ENCODE data around the gene HTR6. TPM values are rescaled to one million over a fixed set of nuclear protein-coding genes. Genes with fewer than 3 reads are reported as not detected.

The HTR6 gene
- total RNA-seq, 1 experiment from 2014 or later: 0.37 TPM

DNA sequence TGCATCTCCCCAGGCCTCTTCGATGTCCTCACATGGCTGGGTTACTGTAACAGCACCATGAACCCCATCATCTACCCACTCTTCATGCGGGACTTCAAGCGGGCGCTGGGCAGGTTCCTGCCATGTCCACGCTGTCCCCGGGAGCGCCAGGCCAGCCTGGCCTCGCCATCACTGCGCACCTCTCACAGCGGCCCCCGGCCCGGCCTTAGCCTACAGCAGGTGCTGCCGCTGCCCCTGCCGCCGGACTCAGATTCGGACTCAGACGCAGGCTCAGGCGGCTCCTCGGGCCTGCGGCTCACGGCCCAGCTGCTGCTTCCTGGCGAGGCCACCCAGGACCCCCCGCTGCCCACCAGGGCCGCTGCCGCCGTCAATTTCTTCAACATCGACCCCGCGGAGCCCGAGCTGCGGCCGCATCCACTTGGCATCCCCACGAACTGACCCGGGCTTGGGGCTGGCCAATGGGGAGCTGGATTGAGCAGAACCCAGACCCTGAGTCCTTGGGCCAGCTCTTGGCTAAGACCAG is 14.3 kb downstream of the HTR6 start:
- Histone ChIP-seq H4K20me1 (ENCODE audit: control insufficient read depth, insufficient read depth, insufficient read length) (no peaks in the 10 kb centered on the region), H3K27me3 (ENCODE audit: insufficient read depth, low read length) (no peaks in the 10 kb centered on the region), H3K79me1 (ENCODE audit: insufficient read depth, low read depth, low read length, poor library complexity, severe bottlenecking) (no peaks in the 10 kb centered on the region), H2BK12ac (ENCODE audit: insufficient read length, low read depth, low read length) (no peak overlapping the region), H3K23me2 (ENCODE audit: insufficient read length, low read depth, low read length, poor library complexity, severe bottlenecking) (no peaks in the 10 kb centered on the region), H3K27ac (ENCODE audit: insufficient read length, low read depth, low read length) (no peak overlapping the region), H3K9ac (ENCODE audit: extremely low read depth, insufficient read length, low read length) (no peak overlapping the region), H3K23ac (ENCODE audit: insufficient read length, low read depth, low read length) (no peak overlapping the region), H3K4me2 (ENCODE audit: insufficient read depth, insufficient read length, low read length) (no peak overlapping the region), H3T11ph (ENCODE audit: low read length) (no peak overlapping the region), H3K4me1 (ENCODE audit: insufficient read depth, low read length) (no peaks in the 10 kb centered on the region), H3K18ac (ENCODE audit: insufficient read length, low read depth, low read length) (no peak overlapping the region), H2BK20ac (ENCODE audit: low read depth, low read length, poor library complexity, severe bottlenecking) (no peak overlapping the region), H3K4ac (ENCODE audit: low read depth, low read length) (no peak overlapping the region), H2BK5ac (ENCODE audit: insufficient read length, low read length) (no peak overlapping the region), H3K14ac (ENCODE audit: insufficient read depth, low read length) (no peak overlapping the region; the same call in 1 of the 2 replicates), H4K8ac (replicated peaks; ENCODE audit: insufficient read length, low read depth, low read length) (no peak overlapping the region), H3K56ac (ENCODE audit: insufficient read length, low read depth, low read length) (no peak overlapping the region), H4K5ac (ENCODE audit: insufficient read length, low read depth, low read length) (no peak overlapping the region), H3K79me2 (ENCODE audit: insufficient read depth, low read length) (no peaks in the 10 kb centered on the region), H2BK15ac (ENCODE audit: low read depth, low read length) (no peak overlapping the region; the same call in 1 of the 2 replicates), H3K9me3 (ENCODE audit: control insufficient read depth, low read depth, low read length) (no peaks in the 10 kb centered on the region), H4K91ac (ENCODE audit: insufficient read length, low read depth, low read length) (no peak overlapping the region), H2BK120ac (ENCODE audit: low read depth, low read length, poor library complexity, severe bottlenecking) (no peak overlapping the region), H2AFZ (ENCODE audit: low read length) (no peak overlapping the region), H2AK5ac (ENCODE audit: insufficient read length, low read length) (no peak overlapping the region)
- H3K9me3 Mint-ChIP-seq: no peaks in the 10 kb centered on the region
- H3K27me3 Mint-ChIP-seq (ENCODE audit: low read depth): peaks cover 32% of the 10 kb centered on the region
- no peaks in the 10 kb centered on the region for H3K36me3 Mint-ChIP-seq (ENCODE audit: insufficient read depth in 1 of 3, low read depth in 3 of 3)
- TF ChIP-seq, protein P1, sequence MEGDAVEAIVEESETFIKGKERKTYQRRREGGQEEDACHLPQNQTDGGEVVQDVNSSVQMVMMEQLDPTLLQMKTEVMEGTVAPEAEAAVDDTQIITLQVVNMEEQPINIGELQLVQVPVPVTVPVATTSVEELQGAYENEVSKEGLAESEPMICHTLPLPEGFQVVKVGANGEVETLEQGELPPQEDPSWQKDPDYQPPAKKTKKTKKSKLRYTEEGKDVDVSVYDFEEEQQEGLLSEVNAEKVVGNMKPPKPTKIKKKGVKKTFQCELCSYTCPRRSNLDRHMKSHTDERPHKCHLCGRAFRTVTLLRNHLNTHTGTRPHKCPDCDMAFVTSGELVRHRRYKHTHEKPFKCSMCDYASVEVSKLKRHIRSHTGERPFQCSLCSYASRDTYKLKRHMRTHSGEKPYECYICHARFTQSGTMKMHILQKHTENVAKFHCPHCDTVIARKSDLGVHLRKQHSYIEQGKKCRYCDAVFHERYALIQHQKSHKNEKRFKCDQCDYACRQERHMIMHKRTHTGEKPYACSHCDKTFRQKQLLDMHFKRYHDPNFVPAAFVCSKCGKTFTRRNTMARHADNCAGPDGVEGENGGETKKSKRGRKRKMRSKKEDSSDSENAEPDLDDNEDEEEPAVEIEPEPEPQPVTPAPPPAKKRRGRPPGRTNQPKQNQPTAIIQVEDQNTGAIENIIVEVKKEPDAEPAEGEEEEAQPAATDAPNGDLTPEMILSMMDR (conservative IDR thresholded peaks at IDR 0.05): no peak
- DNase-seq: no peak
- H3K4me1 Mint-ChIP-seq: peaks cover 18 to 42% of the 10 kb centered on the region in 2 experiments
- no peak overlapping the region for H3K4me3 Mint-ChIP-seq
- no peak overlapping the region for H3K27ac Mint-ChIP-seq
- WGBS (ENCODE audit: extremely low coverage, insufficient read length, low lambda C conversion rate): no CpG with 5 or more reads among the region's 34 CpGs
